ENCODE data around the gene PKM. TPM values are rescaled to one million over a fixed set of nuclear protein-coding genes. Genes with fewer than 3 reads are reported as not detected.

The PKM gene
- total RNA-seq, 2 experiments from 2014 or later: 1,098 to 1,149 TPM

DNA sequence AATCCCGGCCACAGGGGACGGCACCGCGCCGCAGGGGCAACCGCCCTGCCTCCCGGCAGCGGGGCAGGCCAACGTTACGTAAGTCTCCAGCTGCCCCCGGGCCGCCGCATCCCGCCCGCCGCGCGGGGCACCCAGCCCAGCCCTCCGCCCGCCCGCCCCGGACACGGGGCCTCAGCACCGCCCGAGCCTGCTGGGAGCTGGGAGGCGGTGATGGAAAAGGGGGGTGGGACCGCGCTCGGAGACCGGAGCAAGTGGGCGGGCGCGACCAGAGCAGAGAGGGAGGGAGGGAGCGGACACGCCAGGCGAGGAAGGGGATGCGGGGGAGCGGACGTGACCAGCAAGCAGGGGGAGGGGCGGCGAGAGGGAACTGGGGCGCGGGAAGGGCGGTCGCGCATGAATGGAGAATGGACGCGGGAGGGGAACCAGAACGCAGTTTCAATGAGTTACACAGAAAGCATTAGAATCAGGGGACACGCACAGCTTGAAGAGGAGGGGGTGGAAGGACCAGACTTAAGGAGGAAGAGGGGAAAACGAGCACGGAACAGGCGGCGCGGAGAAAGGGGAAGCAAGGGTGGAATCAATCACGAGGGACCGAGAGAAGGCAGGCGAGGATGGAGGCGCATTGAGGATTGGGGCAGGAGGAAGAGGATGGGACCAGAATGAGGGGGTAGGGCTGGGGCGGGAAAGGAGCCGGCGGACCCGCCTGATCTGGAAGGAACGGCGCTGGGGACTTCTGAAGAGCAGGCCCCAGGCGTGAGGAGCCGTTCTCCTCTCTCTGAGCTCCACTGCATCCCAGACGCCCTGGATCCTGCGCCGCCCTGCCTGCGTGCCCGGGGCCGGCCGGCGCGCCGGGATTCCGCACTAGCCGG, 559 bp downstream of the PKM start:
- Mint-ChIP-seq H3K4me1 (peaks cover 53% of the 10 kb centered on the region), H3K36me3 (ENCODE audit: low read depth) (peaks cover 36% of the 10 kb centered on the region), H3K27me3 (no peaks in the 10 kb centered on the region)

DNA sequence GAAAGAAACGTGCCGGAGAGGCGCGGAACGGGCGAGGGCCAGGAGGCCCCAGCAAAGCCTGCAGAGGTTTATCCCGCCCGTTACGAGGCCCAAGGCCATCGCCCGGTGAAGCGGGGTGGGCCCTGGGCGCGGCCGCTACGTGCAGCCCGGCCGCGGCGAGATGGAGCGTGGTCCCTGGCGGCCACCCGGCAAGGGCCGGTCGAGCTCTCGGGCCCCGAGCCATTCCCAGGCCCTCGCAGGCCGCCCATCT, 1.1 kb downstream of the PKM start:
- Mint-ChIP-seq H3K4me1 (peaks cover 56% of the 10 kb centered on the region), H3K27me3 (no peaks in the 10 kb centered on the region), H3K27ac (peak overlapping the region; percentile 97), H3K9me3 (no peaks in the 10 kb centered on the region), H3K4me3 (peak overlapping the region; percentile 93), H3K36me3 (ENCODE audit: low read depth) (peaks cover 38% of the 10 kb centered on the region)
- no peak for DNase-seq
- POLR2A ChIA-PET: interaction anchor here (0.6 kb wide), 1 partner anchor 45 kb away, joined by 5 read pairs; no protein-coding TSS in a partner anchor
- CTCF ChIA-PET: interaction anchor here (0.6 to 1.0 kb wide), 2 partner anchors 9 to 818 kb away, joined by 3 to 5 read pairs; no protein-coding TSS in a partner anchor

More for the DNA sequence above, 559 bp downstream of the PKM start:
- peak overlapping the region; percentile 97 for H3K27ac Mint-ChIP-seq
- peak; percentile 78 for DNase-seq
- no peaks in the 10 kb centered on the region for H3K9me3 Mint-ChIP-seq
- CTCF ChIA-PET: interaction anchor here (0.6 to 1.2 kb wide), 2 partner anchors 10 to 817 kb away, joined by 5 read pairs; no protein-coding TSS in a partner anchor
- POLR2A ChIA-PET: no interaction called here
- H3K4me3 Mint-ChIP-seq: peak overlapping the region; percentile 98

DNA sequence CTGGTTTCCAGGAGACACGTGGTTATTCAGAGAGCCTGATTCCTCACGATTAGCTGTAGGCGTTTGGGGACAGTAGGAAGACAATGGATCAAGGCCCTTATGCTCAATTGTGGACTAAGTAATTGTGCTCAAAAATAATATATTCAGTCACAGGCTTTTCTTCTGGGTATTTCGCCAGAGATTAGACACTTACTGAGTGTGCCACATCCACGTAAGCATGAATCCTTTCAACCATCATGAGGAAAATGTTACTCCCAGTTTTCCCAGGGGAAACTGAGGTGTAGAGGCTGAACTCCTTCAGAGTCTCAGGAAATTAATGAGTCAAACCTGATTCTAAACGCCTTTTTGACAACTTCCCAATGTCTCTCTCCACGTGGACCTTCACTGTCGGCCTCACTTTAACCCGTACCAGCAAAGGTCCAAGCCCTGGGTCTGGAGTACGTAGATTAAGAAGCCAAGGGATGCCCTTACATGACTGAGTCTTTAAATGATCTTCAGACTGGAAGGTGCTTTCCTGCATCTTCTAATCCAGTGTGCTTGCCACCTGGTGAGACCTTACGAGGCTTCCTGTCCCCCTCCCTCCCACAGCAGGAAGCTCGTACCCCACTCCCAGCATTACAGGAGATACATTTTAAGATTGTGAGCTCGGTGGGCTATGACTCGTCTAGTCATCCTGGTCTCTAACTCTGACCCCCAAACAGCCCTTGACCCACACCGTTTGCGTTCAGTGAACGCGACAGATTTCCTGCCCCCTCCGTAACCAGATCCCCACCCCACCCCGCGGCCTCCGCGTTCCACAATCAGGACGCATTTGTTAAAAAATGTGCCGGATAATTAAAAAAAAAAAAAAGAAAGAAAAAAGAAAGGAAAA, 1.7 kb downstream of the PKM start:
- no peaks in the 10 kb centered on the region for H3K9me3 Mint-ChIP-seq
- peak overlapping the region; percentile 93 for H3K4me3 Mint-ChIP-seq
- H3K27me3 Mint-ChIP-seq: no peaks in the 10 kb centered on the region
- H3K4me1 Mint-ChIP-seq: peaks cover 58% of the 10 kb centered on the region
- H3K27ac Mint-ChIP-seq: peak overlapping the region; percentile 97
- H3K36me3 Mint-ChIP-seq (ENCODE audit: low read depth): peaks cover 42% of the 10 kb centered on the region
- ChIA-PET POLR2A (interaction anchor here (0.6 kb wide), 1 partner anchor 45 kb away, joined by 5 read pairs; no protein-coding TSS in a partner anchor), CTCF (interaction anchor here (0.6 to 3.2 kb wide), 3 partner anchors 10 to 819 kb away, joined by 3 to 36 read pairs (median 5); partner anchors contain the start of gene GRAMD2A)
- DNase-seq: peak; percentile 52

DNA sequence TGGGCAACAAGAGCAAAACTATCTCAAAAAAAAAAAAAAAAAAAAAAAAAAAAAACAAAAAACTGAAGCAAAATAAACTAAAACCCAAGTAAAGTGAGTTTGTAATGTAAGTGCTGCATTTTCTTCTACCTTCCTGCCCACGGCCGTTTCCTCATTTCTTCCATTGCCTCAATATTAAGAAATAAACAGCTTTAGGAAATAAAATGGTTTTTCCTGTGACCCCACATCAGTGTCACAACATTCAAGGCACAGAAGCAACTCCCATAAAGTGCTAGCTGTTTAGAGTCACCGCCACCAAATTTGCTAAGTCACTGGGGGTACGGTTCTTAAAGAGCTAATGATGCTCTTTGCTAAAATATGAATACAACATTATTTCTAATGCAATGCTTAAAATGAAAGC, 3.3 kb downstream of the PKM start:
- Mint-ChIP-seq H3K4me3 (peak overlapping the region; percentile 93), H3K36me3 (ENCODE audit: low read depth) (peaks cover 56% of the 10 kb centered on the region), H3K27me3 (no peaks in the 10 kb centered on the region), H3K9me3 (no peaks in the 10 kb centered on the region), H3K27ac (peak overlapping the region; percentile 97), H3K4me1 (peaks cover 66% of the 10 kb centered on the region)
- ChIA-PET POLR2A (interaction anchor here (1.0 to 1.9 kb wide), 2 partner anchors 10 to 13 kb away, joined by 3 to 6 read pairs; no protein-coding TSS in a partner anchor), CTCF (interaction anchor here (0.6 to 3.2 kb wide), 14 partner anchors 8 to 60 kb away, joined by 3 to 38 read pairs (median 6); partner anchors contain the start of gene GRAMD2A)
- peak; percentile 20 for DNase-seq

DNA sequence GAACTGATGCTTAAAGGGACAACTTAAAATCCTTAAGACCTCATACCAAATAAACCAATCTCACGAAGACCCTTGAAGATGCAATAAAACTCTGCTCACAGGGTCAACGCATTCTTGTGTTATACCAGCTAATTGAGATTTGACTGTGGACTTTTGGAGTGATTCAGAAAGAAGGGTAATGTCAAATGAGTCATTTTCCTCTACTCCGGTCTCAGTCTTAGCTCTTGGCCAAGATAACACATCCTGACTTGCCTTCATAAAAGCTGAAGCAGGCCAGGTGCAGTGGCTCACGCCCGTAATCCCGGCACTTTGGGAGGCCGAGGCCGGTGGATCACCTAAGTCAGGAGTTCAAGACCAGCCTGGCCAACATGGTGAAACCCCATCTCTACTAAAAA, 3.8 kb downstream of the PKM start:
- POLR2A ChIA-PET: interaction anchor here (0.9 to 1.9 kb wide), 3 partner anchors 10 to 149 kb away, joined by 3 to 6 read pairs (median 3); partner anchors contain the start of gene HEXA
- Mint-ChIP-seq H3K36me3 (ENCODE audit: low read depth) (peaks cover 61% of the 10 kb centered on the region), H3K9me3 (no peaks in the 10 kb centered on the region), H3K4me1 (peaks cover 66% of the 10 kb centered on the region), H3K27me3 (no peaks in the 10 kb centered on the region), H3K27ac (peak overlapping the region; percentile 97), H3K4me3 (peak overlapping the region; percentile 93)
- peak; percentile 34 for DNase-seq
- CTCF ChIA-PET: interaction anchor here (0.6 to 3.2 kb wide), 29 partner anchors 11 to 998 kb away, joined by 3 to 38 read pairs (median 4); partner anchors contain the start of gene GRAMD2A

DNA sequence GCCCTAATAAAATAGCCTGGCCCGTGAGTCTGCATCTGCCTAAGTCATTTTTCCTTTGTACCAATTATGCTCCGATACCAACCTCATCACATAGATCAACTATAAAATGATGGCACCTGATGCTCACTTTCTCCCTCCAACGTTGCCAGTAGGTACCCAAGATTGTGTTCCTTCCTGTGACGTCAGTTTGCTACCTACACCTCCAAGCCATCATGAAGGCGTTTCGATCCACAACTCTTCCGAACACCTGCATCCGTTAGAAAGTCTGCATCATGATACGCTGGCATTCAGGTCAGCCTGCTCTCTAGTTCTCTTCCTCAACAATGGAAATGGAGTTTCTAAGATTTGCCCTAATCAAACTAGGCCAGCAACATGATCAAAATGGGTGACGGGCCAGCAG, 7.7 kb downstream of the PKM start:
- Mint-ChIP-seq H3K36me3 (ENCODE audit: low read depth) (peaks cover 73% of the 10 kb centered on the region), H3K27ac (no peak overlapping the region), H3K4me3 (no peak overlapping the region), H3K9me3 (no peaks in the 10 kb centered on the region), H3K4me1 (peaks cover 77% of the 10 kb centered on the region), H3K27me3 (no peaks in the 10 kb centered on the region)
- POLR2A ChIA-PET: no interaction called here
- CTCF ChIA-PET: no interaction called here
- DNase-seq: no peak

DNA sequence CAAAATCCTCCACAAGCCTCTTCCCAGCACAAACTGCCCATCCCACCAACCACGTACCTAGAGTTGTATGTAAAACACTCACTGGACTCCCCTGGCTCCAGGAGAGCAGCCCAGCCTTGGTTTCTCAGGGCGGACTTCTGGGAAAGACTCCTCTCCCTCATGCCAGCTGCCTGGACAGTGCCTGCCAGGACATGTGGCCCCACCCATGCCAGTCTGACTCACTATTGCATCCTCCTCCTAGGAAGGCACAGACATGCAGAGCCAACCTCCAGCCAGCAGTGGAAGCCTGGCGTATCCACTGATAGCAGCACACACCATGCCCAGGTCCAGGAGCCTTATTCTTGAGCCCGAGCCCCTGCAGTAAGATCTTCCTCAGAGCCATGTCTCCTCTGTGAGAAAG, 8.6 kb downstream of the PKM start:
- H3K36me3 Mint-ChIP-seq (ENCODE audit: low read depth): peaks cover 76% of the 10 kb centered on the region
- POLR2A ChIA-PET: interaction anchor here (0.6 kb wide), 1 partner anchor 20 kb away, joined by 3 read pairs; no protein-coding TSS in a partner anchor
- peak overlapping the region; percentile 81 for H3K27ac Mint-ChIP-seq
- CTCF ChIA-PET: interaction anchor here (0.6 to 0.8 kb wide), 3 partner anchors 11 to 1692 kb away, joined by 3 to 5 read pairs (median 4); no protein-coding TSS in a partner anchor
- DNase-seq: no peak
- peaks cover 72% of the 10 kb centered on the region for H3K4me1 Mint-ChIP-seq
- H3K9me3 Mint-ChIP-seq: no peaks in the 10 kb centered on the region
- H3K27me3 Mint-ChIP-seq: no peaks in the 10 kb centered on the region
- no peak overlapping the region for H3K4me3 Mint-ChIP-seq

DNA sequence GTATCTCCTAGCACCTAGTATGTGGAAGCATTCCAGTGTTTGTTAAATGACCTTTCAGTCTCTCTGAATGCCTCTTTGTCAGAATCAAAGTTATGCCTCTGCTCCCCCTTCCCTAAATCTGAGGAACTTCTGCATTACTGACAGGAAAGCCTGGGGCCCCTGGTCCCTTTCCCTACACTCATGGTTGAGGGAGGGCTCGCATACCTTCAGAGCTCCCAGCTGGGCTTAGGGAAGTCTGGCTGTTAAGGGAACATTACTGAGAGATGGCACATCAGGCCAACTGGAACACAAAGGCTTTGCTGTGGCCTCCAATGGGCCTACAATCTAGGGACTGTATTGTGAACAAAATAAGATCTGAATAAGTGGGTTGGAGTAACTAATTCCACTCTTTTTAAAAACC, 10.3 kb downstream of the PKM start:
- ChIA-PET POLR2A (no interaction called here), CTCF (interaction anchor here (0.7 to 1.7 kb wide), 4 partner anchors 10 to 52 kb away, joined by 3 to 6 read pairs (median 4); partner anchors contain the start of gene PKM)
- Mint-ChIP-seq H3K4me1 (peaks cover 57% of the 10 kb centered on the region), H3K9me3 (no peaks in the 10 kb centered on the region), H3K4me3 (no peak overlapping the region), H3K36me3 (ENCODE audit: low read depth) (peaks cover 77% of the 10 kb centered on the region), H3K27ac (no peak overlapping the region), H3K27me3 (no peaks in the 10 kb centered on the region)
- DNase-seq: no peak

DNA sequence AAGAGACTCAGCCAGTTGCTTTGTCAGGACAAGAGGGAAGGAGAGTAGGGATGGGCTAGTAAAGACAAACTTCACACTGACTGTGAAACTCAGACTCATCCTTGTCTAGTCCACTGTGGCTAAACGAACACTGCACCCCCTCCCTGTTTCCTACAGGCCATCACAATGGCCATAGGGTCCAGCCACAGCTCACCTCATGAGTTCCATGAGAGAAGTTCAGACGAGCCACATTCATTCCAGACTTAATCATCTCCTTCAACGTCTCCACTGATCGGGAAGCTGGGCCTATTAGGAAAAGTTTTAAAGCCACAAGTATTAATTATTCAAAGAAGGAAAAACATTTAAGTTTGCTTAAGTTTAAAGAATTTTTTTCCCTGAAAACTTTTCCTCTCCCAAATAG, 13.8 kb downstream of the PKM start:
- CTCF ChIA-PET: interaction anchor here (1.0 to 3.7 kb wide), 2 partner anchors 10 to 24 kb away, joined by 3 to 26 read pairs; no protein-coding TSS in a partner anchor
- no peak overlapping the region for H3K27ac Mint-ChIP-seq
- H3K27me3 Mint-ChIP-seq: no peaks in the 10 kb centered on the region
- no peak overlapping the region for H3K4me3 Mint-ChIP-seq
- no peaks in the 10 kb centered on the region for H3K9me3 Mint-ChIP-seq
- peaks cover 71% of the 10 kb centered on the region for H3K36me3 Mint-ChIP-seq (ENCODE audit: low read depth)
- POLR2A ChIA-PET: no interaction called here
- peaks cover 31% of the 10 kb centered on the region for H3K4me1 Mint-ChIP-seq
- DNase-seq: no peak

DNA sequence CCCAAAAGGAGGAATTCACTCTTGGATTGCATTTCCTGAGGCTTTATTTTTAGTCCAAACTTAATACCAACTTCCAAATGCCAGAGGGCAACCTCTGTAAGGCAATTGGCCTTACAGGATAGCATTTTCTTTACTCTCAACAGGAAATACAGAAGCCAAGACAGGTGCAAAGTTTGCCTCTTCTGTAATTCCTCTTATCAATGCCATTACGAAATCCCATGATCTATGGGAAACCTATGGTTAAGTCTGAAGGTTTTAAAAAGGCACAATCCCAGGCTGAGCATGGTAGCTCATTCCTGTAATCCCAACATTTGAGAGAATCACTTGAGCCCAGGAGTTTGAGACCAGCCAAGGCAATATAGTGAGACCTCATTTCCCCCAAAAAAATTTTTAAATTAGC, 14.9 kb downstream of the PKM start:
- no peaks in the 10 kb centered on the region for H3K9me3 Mint-ChIP-seq

DNA sequence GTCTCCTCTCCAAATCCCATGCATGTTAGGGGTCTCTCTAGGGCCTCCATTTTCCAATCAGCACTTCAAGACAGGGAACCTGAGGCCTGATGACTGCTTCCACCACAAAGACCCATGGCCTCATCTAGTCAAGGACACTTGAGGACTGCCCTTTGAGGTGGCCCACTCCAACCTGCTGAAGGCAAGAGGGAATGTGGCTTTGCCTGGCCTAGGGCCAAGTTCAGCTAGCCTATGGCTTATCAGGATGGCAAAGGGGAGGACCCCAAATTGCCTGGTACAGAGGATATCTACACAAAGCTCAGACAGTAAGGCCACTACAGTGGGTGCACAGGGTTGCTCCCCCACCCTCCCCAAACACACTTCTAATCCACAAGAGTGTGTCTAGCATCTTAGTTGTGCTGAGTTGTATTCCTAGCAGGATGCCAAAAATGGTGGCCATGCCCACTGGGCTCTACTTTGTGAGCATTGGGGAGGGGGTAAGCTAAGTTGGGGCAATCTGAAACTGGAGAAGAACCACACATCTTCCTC, 23.4 kb downstream of the PKM start:
- no peaks in the 10 kb centered on the region for H3K27me3 Mint-ChIP-seq
- H3K9me3 Mint-ChIP-seq: no peaks in the 10 kb centered on the region
- H3K36me3 Mint-ChIP-seq (ENCODE audit: low read depth): peaks cover 89% of the 10 kb centered on the region
- CTCF ChIA-PET: interaction anchor here (1.1 to 1.5 kb wide), 3 partner anchors 19 to 31 kb away, joined by 3 to 5 read pairs (median 4); no protein-coding TSS in a partner anchor
- H3K4me1 Mint-ChIP-seq: peaks cover 5% of the 10 kb centered on the region
- no peak for DNase-seq
- no peak overlapping the region for H3K27ac Mint-ChIP-seq
- no peak overlapping the region for H3K4me3 Mint-ChIP-seq
- POLR2A ChIA-PET: no interaction called here

More for the DNA sequence above, 14.9 kb downstream of the PKM start:
- peaks cover 22% of the 10 kb centered on the region for H3K4me1 Mint-ChIP-seq
- DNase-seq: no peak
- H3K4me3 Mint-ChIP-seq: no peak overlapping the region
- ChIA-PET POLR2A (interaction anchor here (1.0 kb wide), 1 partner anchor 10 kb away, joined by 5 read pairs; no protein-coding TSS in a partner anchor), CTCF (interaction anchor here (0.9 to 3.7 kb wide), 2 partner anchors 11 to 35 kb away, joined by 3 to 26 read pairs; no protein-coding TSS in a partner anchor)
- H3K27ac Mint-ChIP-seq: no peak overlapping the region
- peaks cover 77% of the 10 kb centered on the region for H3K36me3 Mint-ChIP-seq (ENCODE audit: low read depth)
- H3K27me3 Mint-ChIP-seq: no peaks in the 10 kb centered on the region

DNA sequence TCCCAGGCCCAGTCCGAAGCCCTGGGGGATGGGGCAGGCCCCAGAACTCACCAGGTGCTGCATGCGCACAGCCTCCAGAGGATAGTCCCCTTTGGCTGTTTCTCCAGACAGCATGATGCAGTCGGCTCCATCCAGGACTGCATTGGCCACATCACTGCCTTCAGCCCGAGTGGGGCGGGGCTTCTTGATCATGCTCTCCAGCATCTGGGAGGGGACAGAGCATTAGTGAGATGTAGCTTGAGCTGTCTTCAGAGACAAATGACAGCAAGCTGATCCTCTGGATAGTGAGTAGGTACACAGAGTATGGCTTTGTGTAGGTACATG, 24.4 kb downstream of the PKM start:
- CTCF ChIA-PET: interaction anchor here (0.6 to 1.1 kb wide), 2 partner anchors 20 to 541 kb away, joined by 3 to 5 read pairs; no protein-coding TSS in a partner anchor
- Mint-ChIP-seq H3K9me3 (no peaks in the 10 kb centered on the region), H3K4me3 (no peak overlapping the region), H3K27me3 (no peaks in the 10 kb centered on the region), H3K27ac (no peak overlapping the region), H3K4me1 (peaks cover 5% of the 10 kb centered on the region), H3K36me3 (ENCODE audit: low read depth) (peaks cover 89% of the 10 kb centered on the region)
- DNase-seq: no peak
- POLR2A ChIA-PET: no interaction called here
